Esophagus mucosa (tissue), 1 donor: ENCODE measurements around the gene SLC7A14. TPM values are rescaled to one million over a fixed set of nuclear protein-coding genes. Genes with fewer than 3 reads are reported as not detected.

Source experiments
- ATAC-seq: fragments of 200-7000 bp; cut with Tn5 transposase; one replicate; pipeline ENCODE4 v1.9.1; 2020
- total RNA-seq: library from RNA; stranded (reverse); gene quantifications from one replicate; pipeline ENCODE4 v1.2.4, GENCODE V29; 2023
- donor health status: DM: yes; HTN: yes; CAD: no.

SLC7A14 gene
- total RNA-seq, 1 donor from 2014 or later, result not detected

DNA sequence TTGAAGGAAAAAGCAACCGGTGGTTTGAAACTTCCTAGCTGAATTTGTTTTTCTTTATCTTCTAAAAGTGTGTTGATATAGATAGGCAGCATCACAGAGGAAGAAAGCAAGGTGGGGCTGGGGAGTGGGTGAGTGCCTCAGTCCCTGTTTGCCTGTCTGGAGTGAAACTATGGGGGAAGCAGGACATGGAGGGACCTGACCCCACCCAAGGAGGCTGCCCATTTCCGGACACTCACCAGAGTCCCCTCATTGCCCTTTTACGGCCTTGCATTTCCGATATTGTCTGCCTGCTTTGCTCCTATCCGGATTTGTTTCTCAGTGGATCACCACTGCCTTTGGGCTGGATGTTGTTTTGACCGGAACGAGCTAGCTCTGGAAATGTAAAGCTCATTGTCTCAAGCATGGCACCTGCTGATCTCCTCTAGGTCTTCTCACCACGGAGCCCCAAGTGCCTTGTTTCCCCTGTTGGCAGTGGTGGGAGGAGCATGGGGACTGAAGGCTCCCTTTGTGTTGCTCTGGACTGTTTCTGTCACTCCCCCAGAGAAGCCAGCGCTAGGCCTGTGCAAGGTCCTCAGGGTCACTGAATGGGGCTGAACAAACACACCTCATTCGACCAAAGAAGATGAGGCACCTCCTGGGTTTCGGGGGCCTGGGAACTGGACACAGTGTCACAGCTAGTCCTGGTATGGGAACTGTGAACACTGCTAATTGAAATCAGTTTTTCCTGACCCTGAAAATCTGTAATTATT is 160.2 kb downstream of the SLC7A14 start:
- ATAC-seq, result no peak

DNA sequence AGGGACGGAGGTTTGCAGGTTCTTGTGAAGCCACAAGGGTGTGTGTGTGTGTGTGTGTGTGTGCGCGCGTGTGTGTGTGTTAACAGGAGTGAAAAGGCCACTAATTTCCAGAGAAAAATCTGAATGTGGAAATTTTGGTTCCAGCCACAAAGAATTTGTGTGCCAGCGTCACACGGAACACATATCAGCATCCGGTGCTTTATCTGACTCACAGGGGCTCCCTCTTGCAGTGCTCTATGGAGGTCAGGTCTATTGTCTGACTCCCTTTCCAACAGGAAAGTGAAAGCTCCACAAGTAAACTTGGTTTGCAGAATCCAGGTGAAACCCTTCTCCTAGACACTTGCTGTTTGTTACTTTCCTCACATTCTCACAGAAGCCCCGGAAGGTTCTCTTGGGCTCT is 161.0 kb downstream of the SLC7A14 start:
- no peak for ATAC-seq

DNA sequence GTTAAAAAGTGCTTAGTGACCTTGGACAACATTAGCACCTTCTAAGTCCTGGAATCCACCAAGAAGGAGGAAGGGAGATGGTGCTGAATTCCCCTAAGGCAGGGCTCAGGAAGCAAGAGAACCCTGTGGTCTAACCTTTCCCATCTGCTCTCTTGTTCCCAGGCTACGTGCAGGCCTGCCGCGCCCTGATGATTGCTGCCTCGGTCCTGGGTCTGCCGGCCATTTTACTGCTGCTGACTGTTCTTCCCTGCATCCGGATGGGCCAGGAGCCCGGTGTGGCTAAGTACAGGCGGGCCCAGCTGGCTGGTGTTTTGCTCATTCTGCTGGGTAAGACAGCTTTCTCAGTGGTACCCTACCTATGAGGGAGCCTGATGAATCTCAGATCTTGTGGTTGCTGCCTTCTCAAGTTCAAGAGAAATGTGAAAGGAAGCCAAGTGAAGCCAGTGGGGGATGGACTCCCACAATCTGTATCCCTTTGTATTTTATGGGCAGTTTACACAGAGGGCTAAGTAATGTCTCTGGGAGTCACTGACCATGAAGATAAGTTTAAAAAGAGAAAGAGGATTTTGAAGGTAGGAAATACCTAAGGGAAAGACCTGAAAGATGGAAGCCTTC is 162.8 kb downstream of the SLC7A14 start:
- no peak for ATAC-seq

DNA sequence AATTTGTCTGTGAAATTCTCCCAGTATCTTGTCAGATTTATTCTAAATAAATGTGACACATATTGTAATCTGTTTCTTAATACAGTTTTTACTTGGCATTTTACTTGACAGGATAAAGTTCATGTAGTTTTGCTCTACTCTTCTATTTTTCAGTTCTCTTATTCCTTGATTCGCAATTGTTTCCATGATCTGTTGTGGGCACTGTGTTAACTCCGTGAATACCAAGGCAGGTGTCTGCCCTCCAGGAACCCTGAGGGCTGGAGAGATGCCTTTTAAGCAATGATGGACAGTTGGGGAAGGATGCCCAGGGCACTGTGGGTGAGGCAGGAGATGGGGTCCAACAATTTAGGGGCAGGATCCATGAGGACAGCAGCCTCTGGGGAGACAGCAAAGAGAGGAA is 164.1 kb downstream of the SLC7A14 start:
- no peak for ATAC-seq

DNA sequence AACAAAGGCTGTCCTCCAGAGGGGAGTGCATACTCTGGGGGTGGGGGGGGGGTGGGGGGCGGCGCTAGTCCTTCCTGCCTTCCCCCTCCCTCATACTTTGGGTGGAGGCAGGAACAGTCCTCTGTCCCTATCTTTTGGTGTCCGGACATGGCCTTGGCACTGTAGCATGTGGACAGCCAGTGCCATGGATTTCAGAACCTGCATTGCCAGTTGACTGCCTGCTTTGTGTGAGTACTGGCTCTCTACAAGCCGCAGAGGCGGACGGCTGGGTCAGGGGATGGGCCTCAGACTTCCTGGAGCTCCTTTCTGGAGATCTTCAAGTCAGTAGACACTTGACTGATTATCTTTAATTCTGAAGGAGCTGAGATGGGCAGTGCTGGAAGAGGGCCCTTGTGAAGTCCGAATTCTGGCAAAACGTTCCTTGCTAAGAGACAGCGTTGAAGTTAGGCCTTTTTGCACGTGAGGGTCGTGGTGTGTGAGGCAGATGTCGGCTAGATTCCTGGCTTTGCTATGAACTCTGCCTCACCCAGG is 164.7 kb downstream of the SLC7A14 start:
- ATAC-seq, result no peak

DNA sequence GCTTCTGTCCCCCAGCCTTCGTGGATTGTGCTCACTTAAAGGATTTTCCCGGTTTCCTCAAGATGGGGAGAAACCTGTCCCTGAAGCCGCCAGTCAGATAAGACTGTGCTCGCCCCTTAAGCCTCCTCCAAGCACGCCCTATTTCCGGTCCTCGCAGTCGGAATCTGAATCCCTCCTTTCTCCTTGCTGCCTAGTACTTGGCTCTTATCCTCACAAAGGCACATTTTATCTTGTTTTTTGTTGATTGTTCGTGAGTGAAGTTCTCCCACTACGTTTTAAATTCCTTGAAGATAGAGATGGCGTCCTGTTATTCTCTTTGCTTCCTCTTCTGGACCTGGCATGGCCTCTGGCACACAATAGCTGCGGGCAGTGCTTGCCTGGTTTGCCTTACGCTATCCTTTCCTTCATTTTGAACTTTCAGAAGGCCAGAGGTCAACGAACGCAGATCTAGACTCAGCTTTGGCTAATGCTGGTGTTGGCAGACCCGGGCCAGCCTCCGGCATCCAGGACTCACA is 165.5 kb downstream of the SLC7A14 start:
- no peak for ATAC-seq

DNA sequence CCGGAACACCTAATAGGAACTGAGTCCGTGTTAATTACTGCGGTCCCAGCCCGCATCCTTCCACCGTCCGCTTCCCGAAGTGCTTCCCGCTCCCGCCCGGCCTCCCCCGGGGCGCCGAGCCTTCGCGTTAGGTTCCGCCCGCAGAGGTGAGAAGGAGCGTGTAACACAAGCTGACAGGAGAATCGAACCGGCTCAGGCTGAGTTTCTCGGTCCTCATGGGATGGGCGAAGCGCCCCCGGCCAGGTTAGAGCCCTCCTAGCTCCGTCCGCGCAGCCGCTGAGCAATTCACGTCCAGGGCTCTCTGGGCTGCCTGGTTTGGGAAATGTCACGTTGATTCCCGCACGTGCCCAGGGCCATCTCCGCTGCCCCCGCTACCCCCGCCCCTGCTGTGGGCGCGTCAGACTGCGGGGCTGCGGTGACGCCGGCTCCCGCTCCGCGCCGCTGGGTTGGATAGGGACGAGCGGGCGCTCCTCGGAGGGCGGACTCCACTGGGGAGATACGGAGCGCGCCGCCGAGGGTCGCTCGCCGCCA is 166.3 kb downstream of the SLC7A14 start:
- peak; percentile 37 for ATAC-seq

DNA sequence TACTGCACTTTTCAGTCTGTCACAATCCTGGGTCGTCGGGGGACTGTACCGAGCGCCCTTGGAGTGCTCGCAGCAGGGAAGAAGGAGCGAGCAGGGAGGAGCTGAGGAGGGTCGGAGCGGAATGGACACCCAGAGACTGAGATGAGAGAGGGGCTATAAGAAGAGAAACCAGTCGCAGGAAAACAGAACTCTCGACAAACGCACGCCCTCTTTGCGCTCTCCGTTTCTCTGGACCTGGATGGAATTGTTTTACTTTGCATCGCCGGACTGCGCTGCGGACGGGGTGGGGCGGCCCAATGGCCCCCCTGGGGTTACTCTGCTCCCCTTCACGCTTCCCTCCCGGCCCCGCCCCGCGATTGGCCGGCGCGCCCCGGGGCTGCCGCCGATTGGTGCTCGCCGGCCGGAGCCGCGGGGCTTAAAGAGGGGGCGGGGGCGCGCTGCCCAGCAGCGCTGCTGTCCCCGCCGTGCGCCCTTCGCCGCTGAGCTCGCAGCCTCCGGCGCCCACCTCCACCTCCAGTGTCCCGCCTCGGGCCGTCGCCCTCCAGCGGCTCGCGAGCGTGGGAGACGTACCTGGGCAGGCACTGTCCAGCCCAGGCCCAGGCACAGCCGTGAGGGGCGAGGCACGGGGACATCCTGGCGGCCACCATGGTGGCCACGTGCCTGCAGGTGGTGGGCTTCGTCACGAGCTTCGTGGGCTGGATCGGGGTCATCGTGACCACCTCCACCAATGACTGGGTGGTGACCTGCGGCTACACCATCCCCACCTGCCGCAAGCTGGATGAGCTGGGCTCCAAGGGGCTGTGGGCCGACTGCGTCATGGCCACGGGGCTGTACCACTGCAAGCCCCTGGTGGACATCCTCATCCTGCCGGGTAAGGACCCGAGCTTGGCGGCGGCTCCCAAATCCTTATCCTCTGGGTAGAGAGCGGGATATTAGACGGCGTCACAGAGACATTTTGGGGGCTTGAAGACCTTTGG is 167.2 kb downstream of the SLC7A14 start, which contains the start of gene CLDN11:
Gene CLDN11, plus strand, starts transcription at position 447 of the 977 bp plus-strand sequence. Its CDS starts 199 bp downstream, at position 646.
- ATAC-seq, result peak; percentile 23

DNA sequence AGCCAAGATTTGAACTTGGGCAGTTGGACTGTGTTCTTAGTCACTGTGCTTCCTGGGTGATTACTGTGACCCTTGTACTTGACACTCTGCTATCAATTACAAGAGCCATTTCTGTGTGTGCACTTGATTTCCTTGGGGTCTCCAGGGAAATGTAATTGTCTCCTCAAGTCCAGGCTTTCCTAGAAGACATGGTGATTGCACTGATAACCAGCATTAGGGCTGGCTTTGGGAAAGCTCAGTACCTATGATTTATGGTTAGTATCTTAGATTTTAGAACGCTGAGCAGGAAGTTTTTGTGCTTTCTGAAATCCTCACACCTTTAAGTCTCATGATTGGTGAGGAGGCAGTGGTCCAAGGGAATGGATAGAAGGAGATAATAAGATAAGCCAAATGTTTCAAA is 168.8 kb downstream of the SLC7A14 start:
- ATAC-seq, result no peak

DNA sequence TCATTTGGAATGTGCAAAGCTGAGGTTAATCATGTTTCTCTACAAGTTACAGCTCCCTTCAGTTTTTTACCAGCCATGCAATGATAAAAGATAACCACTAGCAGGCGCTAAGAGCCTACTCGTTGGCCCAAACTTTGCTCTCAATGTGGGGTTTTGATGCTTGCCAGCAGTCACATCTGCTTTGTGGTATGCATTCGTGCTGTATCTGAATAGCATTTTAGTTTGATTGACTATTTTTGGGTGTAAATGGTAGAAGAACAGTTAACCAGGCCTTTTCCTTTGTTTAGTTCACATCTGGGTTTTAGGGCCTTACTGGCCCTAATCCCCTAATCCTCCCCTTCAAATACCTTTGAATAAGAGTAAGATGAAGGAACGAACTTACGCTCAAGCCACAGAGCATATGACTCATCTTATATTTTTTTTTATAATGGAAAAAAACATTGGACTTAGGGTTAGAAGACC is 171.6 kb downstream of the SLC7A14 start:
- ATAC-seq, result peak; percentile 71

DNA sequence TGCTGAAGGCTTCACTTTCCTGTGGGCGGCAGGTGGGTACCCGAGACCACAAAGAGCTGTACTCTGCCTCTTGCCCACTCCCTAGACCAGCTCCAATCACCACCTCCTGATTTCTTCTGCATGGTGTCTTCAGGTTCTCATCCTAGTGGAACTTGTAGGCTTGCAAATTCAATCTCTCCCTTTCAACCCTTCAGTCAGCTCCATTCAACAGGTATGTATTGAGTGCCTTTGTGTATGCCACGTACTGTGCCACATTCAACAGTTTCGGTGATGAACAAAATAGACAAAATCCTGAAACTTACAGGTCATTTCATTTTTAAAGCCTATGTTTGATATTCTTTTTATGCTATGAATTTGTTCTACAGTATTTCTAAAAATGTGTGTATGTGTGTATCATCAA is 172.6 kb downstream of the SLC7A14 start:
- no peak for ATAC-seq

DNA sequence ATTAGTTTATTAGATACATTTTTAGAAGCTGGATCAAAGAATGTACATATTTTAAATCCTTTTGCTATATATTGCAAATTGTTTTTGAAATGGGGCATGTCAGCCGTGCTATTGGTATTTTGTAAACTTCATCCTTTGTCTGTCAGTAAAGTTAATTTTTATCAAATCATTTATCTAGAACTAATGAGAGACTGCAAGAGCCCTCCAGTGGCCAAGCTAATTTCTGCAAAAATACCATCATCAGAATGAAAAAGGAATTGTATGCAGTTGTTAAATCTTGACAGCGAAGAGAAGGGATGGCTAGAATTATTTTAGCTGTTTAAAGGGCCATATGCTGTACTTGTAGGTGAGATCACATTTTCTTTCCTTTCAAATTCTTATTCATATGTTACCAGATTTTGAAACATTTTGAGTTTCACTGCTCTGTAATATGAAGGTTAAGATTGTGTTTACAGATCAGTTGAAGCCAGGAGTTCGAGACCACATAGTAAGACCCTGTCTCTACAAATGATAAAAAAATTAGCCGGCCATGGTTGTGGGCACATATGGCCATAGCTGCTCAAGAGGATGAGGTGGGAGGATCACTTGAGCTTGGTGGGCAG is 175.3 kb downstream of the SLC7A14 start:
- ATAC-seq, result no peak

Other genes starting within 250 kb of the SLC7A14 start
- gene SKIL, start 228.4 kb downstream of the SLC7A14 start, total RNA-seq, result 35.0 TPM
- 1.2 TPM for gene CLDN11, start 167.2 kb downstream of the SLC7A14 start, total RNA-seq